HG03558 (cell line): Measurements from ENCODE around the gene CRTC2.
"Not testable (repeated sequence)": the region's sequence is repeated elsewhere in the genome, so short reads cannot be mapped to it uniquely, and the experiment has no call there.

Experiments
- ATAC-seq: cut with Tn5 transposase; IDR thresholded peaks from one replicate; pipeline ENCODE4 v1.9.1; 2021; ENCODE audit warnings: moderate number of reproducible peaks; ENCODE audit not compliant: unreplicated experiment; ENCODE audit errors: extremely low read depth

The CRTC2 gene

GRCh38 chr1:153958111-153958960, at the start of gene CRTC2:
CRTC2 (minus strand) TSS chr1:153958612; CDS start chr1:153958497, 115 bp downstream.
- peak; percentile 37 for ATAC-seq

- no peak for ATAC-seq
Measured at GRCh38 chr1:154006136-154006535, 47.7 kb upstream of the CRTC2 start.

- no peak for ATAC-seq
Measured at GRCh38 chr1:154000420-154000819, 42.0 kb upstream of the CRTC2 start.

GRCh38 chr1:153996882-153997281, 38.5 kb upstream of the CRTC2 start:
- ATAC-seq = not testable (repeated sequence)

GRCh38 chr1:153995640-153996039, 37.2 kb upstream of the CRTC2 start:
- no peak for ATAC-seq

GRCh38 chr1:153995202-153995601, 36.8 kb upstream of the CRTC2 start:
- no peak for ATAC-seq

GRCh38 chr1:153991806-153992205, 33.4 kb upstream of the CRTC2 start:
- ATAC-seq = no peak

- ATAC-seq = no peak
Measured at GRCh38 chr1:153991151-153991630, 32.8 kb upstream of the CRTC2 start.

GRCh38 chr1:153990468-153991150, 32.2 kb upstream of the CRTC2 start, which contains the start of gene RPS27:
RPS27 (plus strand) TSS chr1:153990762; CDS start chr1:153990797, 35 bp downstream.
- no peak for ATAC-seq

GRCh38 chr1:153987621-153988020, 29.2 kb upstream of the CRTC2 start:
- ATAC-seq = no peak

GRCh38 chr1:153985941-153986761, 27.7 kb upstream of the CRTC2 start, which contains the start of gene RAB13:
RAB13 (minus strand) TSS chr1:153986339; CDS start chr1:153986236, 103 bp downstream.
- no peak for ATAC-seq

GRCh38 chr1:153985341-153985912, 27.0 kb upstream of the CRTC2 start:
- ATAC-seq = no peak

- no peak for ATAC-seq
Measured at GRCh38 chr1:153984123-153984894, 25.9 kb upstream of the CRTC2 start.

GRCh38 chr1:153981735-153982134, 23.3 kb upstream of the CRTC2 start:
- ATAC-seq = not testable (repeated sequence)

GRCh38 chr1:153979091-153979490, 20.7 kb upstream of the CRTC2 start:
- not testable (repeated sequence) for ATAC-seq

GRCh38 chr1:153978274-153978909, 20.0 kb upstream of the CRTC2 start:
- no peak for ATAC-seq

GRCh38 chr1:153977250-153978240, 19.1 kb upstream of the CRTC2 start, which contains the start of gene JTB:
JTB (minus strand) TSS chr1:153977674; CDS start chr1:153977252, 422 bp downstream.
- ATAC-seq = peak; percentile 32
